ENCODE measurements around the gene ALDH3B1.

ALDH3B1 gene

DNA sequence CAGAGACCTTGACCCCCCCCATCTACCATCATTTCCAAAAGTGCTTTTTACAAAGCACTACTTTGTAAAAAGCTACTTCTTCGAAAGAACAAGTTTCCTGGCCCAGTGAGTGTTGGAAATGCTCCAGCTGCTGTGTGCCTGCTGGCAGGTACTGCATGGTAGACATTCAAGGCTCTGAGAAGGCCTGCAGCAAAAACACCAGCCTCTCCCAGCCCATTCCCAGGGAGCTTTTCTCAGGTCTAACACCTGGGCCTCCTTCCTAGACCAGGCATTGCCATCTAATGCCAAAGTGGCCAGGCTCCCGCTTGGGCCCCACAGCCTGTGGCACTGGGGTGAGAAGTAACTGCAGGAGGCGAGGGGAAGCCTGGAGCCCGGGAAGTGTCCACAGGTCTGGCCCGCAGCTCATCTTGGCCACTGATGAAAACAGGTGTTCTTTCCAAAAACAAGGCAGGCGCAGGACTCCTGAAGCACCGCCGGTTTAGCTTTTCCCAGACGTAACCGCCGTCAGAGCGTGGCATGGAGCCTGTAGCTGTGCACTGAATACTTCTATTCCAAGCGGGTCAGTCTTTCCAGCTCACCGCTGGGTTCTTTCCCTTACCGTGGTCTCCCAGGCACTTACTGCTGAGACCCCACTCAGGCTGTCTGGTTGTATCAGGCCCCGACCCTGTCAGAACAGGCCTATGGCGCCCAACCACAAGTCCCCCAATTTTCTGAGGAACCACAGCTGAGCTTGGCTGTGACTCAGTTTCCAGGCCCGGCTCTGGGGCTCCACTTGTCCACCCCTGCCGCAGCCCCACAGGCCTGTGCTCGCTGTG lies 27.5 kb downstream of the ALDH3B1 start:
- Histone ChIP-seq H3K9me2 (replicated peaks; ENCODE audit: low read depth, low read length) (no peaks in the 10 kb centered on the region), H3K4me3 (ENCODE audit: low read length, poor library complexity, severe bottlenecking) (peak overlapping the region; percentile 10), H3K9me3 (ENCODE audit: insufficient read depth, low read depth, low read length) (no peaks in the 10 kb centered on the region), H3K9ac (ENCODE audit: low read depth, low read length, poor library complexity, severe bottlenecking) (peak overlapping the region; percentile 43), H3K4me1 (ENCODE audit: insufficient read depth, low read length, poor library complexity, severe bottlenecking) (peaks cover 36% of the 10 kb centered on the region), H3K79me2 (ENCODE audit: insufficient read depth, low read length) (peaks cover 13% of the 10 kb centered on the region; the same call in 1 of the 2 replicates), H3F3A (ENCODE audit: low read depth) (peaks cover 3% of the 10 kb centered on the region; the same call in 1 of the 2 replicates), H2AFZ (ENCODE audit: low read length) (no peak overlapping the region), H3K27me3 (ENCODE audit: insufficient read depth, low read length, poor library complexity, severe bottlenecking) (no peaks in the 10 kb centered on the region), H4K20me1 (ENCODE audit: insufficient read depth, low read length, poor library complexity, severe bottlenecking) (peaks cover 1% of the 10 kb centered on the region), H3K4me2 (ENCODE audit: low read depth, low read length, poor library complexity, severe bottlenecking) (peak overlapping the region; percentile 50), H3K36me3 (ENCODE audit: insufficient read depth, low read length) (peaks cover 4% of the 10 kb centered on the region; the same call in 1 of the 2 replicates)
- TF ChIP-seq, protein P1, sequence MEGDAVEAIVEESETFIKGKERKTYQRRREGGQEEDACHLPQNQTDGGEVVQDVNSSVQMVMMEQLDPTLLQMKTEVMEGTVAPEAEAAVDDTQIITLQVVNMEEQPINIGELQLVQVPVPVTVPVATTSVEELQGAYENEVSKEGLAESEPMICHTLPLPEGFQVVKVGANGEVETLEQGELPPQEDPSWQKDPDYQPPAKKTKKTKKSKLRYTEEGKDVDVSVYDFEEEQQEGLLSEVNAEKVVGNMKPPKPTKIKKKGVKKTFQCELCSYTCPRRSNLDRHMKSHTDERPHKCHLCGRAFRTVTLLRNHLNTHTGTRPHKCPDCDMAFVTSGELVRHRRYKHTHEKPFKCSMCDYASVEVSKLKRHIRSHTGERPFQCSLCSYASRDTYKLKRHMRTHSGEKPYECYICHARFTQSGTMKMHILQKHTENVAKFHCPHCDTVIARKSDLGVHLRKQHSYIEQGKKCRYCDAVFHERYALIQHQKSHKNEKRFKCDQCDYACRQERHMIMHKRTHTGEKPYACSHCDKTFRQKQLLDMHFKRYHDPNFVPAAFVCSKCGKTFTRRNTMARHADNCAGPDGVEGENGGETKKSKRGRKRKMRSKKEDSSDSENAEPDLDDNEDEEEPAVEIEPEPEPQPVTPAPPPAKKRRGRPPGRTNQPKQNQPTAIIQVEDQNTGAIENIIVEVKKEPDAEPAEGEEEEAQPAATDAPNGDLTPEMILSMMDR (conservative IDR thresholded peaks at IDR 0.05; ENCODE audit: low read length), result no peak
- no peak for TF ChIP-seq EZH2phosphoT487 (IDR thresholded peaks at IDR 0.05; ENCODE audit: borderline replicate concordance)

DNA sequence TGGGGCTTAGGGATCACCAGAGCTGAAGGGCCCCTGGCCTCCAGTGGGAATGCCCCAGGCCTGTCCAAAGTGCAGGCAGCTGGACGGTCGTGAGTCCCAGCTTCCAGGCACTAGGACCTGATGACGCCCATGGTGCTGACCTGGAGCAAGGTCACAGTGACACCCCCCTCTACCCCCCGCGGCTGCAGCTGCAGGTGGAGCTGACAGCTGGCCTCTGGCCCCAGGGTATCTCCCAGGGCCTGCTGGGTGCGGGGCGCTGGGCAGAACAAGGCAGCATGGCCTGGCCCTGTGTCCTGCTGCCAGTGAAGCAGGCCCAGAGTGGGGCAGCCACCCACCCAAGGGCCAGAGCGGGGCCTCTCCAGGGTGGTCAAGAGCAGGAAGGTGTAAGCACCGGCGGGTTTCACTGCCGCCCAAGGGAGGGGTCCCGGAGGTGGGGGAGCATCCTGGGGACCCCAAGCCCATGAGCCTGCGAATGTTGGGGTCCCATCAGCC lies 28.1 kb downstream of the ALDH3B1 start:
- peaks cover 36% of the 10 kb centered on the region for H3K4me1 ChIP-seq (ENCODE audit: insufficient read depth, low read length, poor library complexity, severe bottlenecking)
- H3K36me3 ChIP-seq (ENCODE audit: insufficient read depth, low read length), result peaks cover 4% of the 10 kb centered on the region; the same call in 1 of the 2 replicates
- no peak overlapping the region for H3K4me2 ChIP-seq (ENCODE audit: low read depth, low read length, poor library complexity, severe bottlenecking)
- H3F3A ChIP-seq (ENCODE audit: low read depth), result peaks cover 3% of the 10 kb centered on the region; the same call in 1 of the 2 replicates
- H3K9ac ChIP-seq (ENCODE audit: low read depth, low read length, poor library complexity, severe bottlenecking), result no peak overlapping the region
- no peak overlapping the region for H2AFZ ChIP-seq (ENCODE audit: low read length)
- H3K27me3 ChIP-seq (ENCODE audit: insufficient read depth, low read length, poor library complexity, severe bottlenecking), result no peaks in the 10 kb centered on the region
- peaks cover 7% of the 10 kb centered on the region; the same call in 1 of the 2 replicates for H3K79me2 ChIP-seq (ENCODE audit: insufficient read depth, low read length)
- H3K9me2 ChIP-seq (replicated peaks; ENCODE audit: low read depth, low read length), result no peaks in the 10 kb centered on the region
- TF ChIP-seq, protein P1 (conservative IDR thresholded peaks at IDR 0.05; ENCODE audit: low read length), result no peak
- no peak overlapping the region for H3K4me3 ChIP-seq (ENCODE audit: low read length, poor library complexity, severe bottlenecking)
- H4K20me1 ChIP-seq (ENCODE audit: insufficient read depth, low read length, poor library complexity, severe bottlenecking), result no peaks in the 10 kb centered on the region
- H3K9me3 ChIP-seq (ENCODE audit: insufficient read depth, low read depth, low read length), result no peaks in the 10 kb centered on the region

DNA sequence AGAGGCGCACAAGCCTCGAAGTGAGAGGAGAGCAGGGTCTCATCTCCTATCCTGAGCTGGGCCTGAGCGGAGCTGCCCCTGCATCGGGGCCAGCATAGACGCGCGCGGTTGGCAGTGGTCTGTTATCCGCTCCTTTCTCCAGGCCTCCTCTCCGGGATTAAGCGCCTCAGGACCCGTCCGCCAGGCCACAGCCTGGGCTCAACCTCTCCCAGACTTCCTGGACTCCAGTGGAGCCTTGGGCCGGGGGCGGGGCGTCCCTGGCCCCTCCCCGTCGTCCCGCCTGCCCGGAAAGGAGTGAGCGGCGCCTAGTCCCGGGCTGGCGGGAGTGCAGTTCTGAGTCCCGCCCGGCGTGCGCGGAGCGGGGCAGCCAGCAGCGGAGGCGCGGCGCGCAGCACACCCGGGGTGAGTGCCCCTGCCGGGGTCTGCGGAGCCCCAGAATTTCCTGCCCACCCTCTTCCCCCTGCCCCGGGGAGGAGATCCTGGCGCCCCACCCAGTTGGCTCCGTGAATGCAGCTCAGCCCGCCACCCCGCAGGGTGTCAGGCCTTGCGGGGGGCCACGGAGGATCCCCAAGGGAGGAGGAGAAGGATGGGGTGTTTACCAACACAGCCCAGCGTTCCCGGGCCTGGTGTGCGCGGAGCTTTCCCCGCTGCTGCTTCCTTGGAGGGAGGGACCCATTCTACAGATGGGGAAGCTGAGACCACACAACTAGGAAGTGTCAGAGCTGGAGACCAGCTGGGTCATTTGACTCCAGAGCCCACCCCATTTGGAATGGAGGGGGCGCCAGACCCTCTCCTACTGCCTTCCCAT lies 28.8 kb downstream of the ALDH3B1 start, which contains the start of gene TCIRG1:
TCIRG1 (plus strand) TSS at position 308 of the 808 bp plus-strand sequence. CDS start 2,247 bp downstream, outside the sequence.
- no peaks in the 10 kb centered on the region for H3K9me2 ChIP-seq (replicated peaks; ENCODE audit: low read depth, low read length)
- no peak within 1 kb of the TSS for H2AFZ ChIP-seq (ENCODE audit: low read length)
- peaks cover 36% of the 10 kb centered on the region for H3K4me1 ChIP-seq (ENCODE audit: insufficient read depth, low read length, poor library complexity, severe bottlenecking)
- TF ChIP-seq, protein P1 (conservative IDR thresholded peaks at IDR 0.05; ENCODE audit: low read length), result no peak
- TF ChIP-seq EZH2phosphoT487 (IDR thresholded peaks at IDR 0.05; ENCODE audit: borderline replicate concordance), result no peak
- H3K27me3 ChIP-seq (ENCODE audit: insufficient read depth, low read length, poor library complexity, severe bottlenecking), result no peaks in the 10 kb centered on the region
- peak within 1 kb of the TSS; percentile 78 for H3K9ac ChIP-seq (ENCODE audit: low read depth, low read length, poor library complexity, severe bottlenecking)
- no peaks in the 10 kb centered on the region for H3K9me3 ChIP-seq (ENCODE audit: insufficient read depth, low read depth, low read length)
- peaks cover 3% of the 10 kb centered on the region; the same call in 1 of the 2 replicates for H3F3A ChIP-seq (ENCODE audit: low read depth)
- peak within 1 kb of the TSS; percentile 80 for H3K4me2 ChIP-seq (ENCODE audit: low read depth, low read length, poor library complexity, severe bottlenecking)
- H4K20me1 ChIP-seq (ENCODE audit: insufficient read depth, low read length, poor library complexity, severe bottlenecking), result no peaks in the 10 kb centered on the region
- H3K36me3 ChIP-seq (ENCODE audit: insufficient read depth, low read length), result peaks cover 3% of the 10 kb centered on the region; the same call in 1 of the 2 replicates
- H3K79me2 ChIP-seq (ENCODE audit: insufficient read depth, low read length), result peaks cover 2% of the 10 kb centered on the region; the same call in 1 of the 2 replicates
- H3K4me3 ChIP-seq (ENCODE audit: low read length, poor library complexity, severe bottlenecking), result peak within 1 kb of the TSS; percentile 73
